Right lobe of liver (tissue), 4 donors: Measurements from ENCODE around the gene CYFIP1.

Source experiments
- CTCF ChIP-seq, 4 donors: fragments of 200-600 bp in 3 of 4; fragments of 450-650 bp in 1 of 4; IDR thresholded peaks; one replicate each; pipeline versions ENCODE4 v1.5.1 to v1.8.0; 2016 to 2022; ENCODE audit warnings: antibody characterized with exemption in 4 of 4, mild to moderate bottlenecking in 2 of 4
- POLR2A ChIP-seq: fragments of 450-650 bp; IDR thresholded peaks from one replicate; pipeline ENCODE4 v1.6.1; 2017; ENCODE audit warnings: antibody characterized with exemption, mild to moderate bottlenecking
- donor health status: DM: no; HTN: no; CAD: no.
- donor health status: DM: no; HTN: no; CAD: no.
- donor health status: DM: no; HTN: yes; CAD: no.

DNA sequence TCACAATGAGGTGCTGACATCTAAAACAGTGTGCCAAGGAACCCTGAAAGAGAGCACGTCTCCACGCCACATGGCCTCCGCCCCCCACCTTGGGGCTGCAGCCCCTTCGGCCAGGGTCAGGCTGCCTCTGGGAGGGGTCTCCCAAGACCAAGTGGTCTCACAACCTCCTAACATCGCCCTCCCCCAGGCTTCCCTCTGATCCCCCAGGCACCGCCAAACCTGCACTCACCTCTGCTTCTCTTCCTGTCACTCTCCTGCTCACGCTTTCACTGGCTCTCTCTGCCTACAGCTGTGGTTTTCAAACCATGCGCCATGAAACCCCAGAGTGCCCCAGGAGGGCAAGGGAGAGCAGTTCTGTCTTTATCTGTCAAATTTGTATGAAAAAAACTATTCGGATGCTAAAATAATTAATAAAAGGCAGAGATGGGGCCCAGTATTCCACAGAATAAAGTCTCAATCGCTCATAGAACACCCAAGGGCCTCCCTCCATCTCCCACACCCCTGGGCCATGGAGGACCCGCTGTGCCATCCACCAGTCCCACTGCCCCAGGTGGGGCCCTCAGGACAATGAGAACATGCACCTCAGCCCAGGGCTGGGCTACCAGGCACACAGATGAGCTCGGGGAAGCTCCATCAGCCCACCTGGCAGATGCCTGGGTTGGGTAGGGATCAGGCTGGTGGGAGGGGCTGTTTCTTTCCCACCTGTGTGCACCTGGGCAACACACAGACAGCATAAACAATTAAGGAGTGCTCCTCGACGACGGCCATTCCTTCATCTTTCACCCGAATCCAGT lies 21.5 kb downstream of the CYFIP1 start:
- TF ChIP-seq POLR2A: no peak
- no peak for TF ChIP-seq CTCF (IDR thresholded peaks at IDR 0.05)
